HG03280 (cell line): Measurements from ENCODE around the gene ZNF354C.
"Not testable (repeated sequence)": the region's sequence is repeated elsewhere in the genome, so short reads cannot be mapped to it uniquely, and the experiment has no call there.

Experiments
- ATAC-seq: cut with Tn5 transposase; IDR thresholded peaks from one replicate; pipeline ENCODE4 v1.9.1; 2021; ENCODE audit warnings: mild to moderate bottlenecking, moderate library complexity; ENCODE audit not compliant: unreplicated experiment

Gene ZNF354C

GRCh38 chr5:179060116-179061008 lies at the start of gene ZNF354C:
Gene ZNF354C (plus strand): TSS chr5:179060373. CDS start chr5:179062069, 1,696 bp downstream.
- no peak for ATAC-seq

- no peak for ATAC-seq
Observed at GRCh38 chr5:179023528-179024189, 36.5 kb upstream of the ZNF354C start, which contains the start of gene ZNF879. Gene ZNF879 (plus strand): TSS chr5:179023804. CDS start chr5:179025005, 1,201 bp downstream.

GRCh38 chr5:179033004-179033580 lies 27.1 kb upstream of the ZNF354C start:
- no peak for ATAC-seq

GRCh38 chr5:179044765-179045164 lies 15.4 kb upstream of the ZNF354C start:
- ATAC-seq = no peak

- ATAC-seq = no peak
Observed at GRCh38 chr5:179051784-179052183, 8.4 kb upstream of the ZNF354C start.

- no peak for ATAC-seq
Observed at GRCh38 chr5:179054036-179054785, 6.0 kb upstream of the ZNF354C start.

- no peak for ATAC-seq
Observed at GRCh38 chr5:179054876-179055275, 5.3 kb upstream of the ZNF354C start.

- no peak for ATAC-seq
Observed at GRCh38 chr5:179055436-179055835, 4.7 kb upstream of the ZNF354C start.

- ATAC-seq = no peak
Observed at GRCh38 chr5:179055841-179056240, 4.3 kb upstream of the ZNF354C start.

- ATAC-seq = no peak
Observed at GRCh38 chr5:179061025-179061424, 852 bp downstream of the ZNF354C start.

GRCh38 chr5:179065703-179066102 lies 5.5 kb downstream of the ZNF354C start:
- no peak for ATAC-seq

- no peak for ATAC-seq
Observed at GRCh38 chr5:179079165-179079987, 19.2 kb downstream of the ZNF354C start.

GRCh38 chr5:179080724-179081123 lies 20.6 kb downstream of the ZNF354C start:
- ATAC-seq = no peak

- no peak for ATAC-seq
Observed at GRCh38 chr5:179089502-179089901, 29.3 kb downstream of the ZNF354C start.

GRCh38 chr5:179101282-179101681 lies 41.1 kb downstream of the ZNF354C start:
- ATAC-seq = not testable (repeated sequence)

- ATAC-seq = no peak
Observed at GRCh38 chr5:179110528-179110927, 50.4 kb downstream of the ZNF354C start.

GRCh38 chr5:179111267-179112207 lies 51.4 kb downstream of the ZNF354C start:
- no peak for ATAC-seq

- no peak for ATAC-seq
Observed at GRCh38 chr5:179112469-179113142, 52.4 kb downstream of the ZNF354C start.
